Measurements from ENCODE around the gene LHX8.

DNA sequence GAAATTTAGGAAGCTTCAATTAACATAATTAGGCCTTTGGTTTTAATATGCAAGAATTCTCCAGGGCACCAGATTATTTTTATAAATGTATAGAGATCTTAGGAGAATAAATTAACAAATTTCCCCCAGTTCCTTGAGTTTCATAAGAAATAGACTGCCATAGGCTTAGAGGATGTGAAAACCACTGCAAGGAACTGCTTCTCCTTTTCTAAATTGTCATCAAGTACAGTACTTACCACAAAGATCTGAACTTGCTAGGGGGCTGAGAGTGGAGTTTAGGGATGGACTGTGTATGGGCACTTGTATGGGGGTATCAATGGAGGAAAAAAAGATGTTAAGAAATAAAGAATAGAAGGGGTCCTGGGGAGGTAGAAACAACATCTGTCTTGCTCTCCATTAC lies 31.1 kb downstream of the LHX8 start:
- TF ChIP-seq, protein P1, sequence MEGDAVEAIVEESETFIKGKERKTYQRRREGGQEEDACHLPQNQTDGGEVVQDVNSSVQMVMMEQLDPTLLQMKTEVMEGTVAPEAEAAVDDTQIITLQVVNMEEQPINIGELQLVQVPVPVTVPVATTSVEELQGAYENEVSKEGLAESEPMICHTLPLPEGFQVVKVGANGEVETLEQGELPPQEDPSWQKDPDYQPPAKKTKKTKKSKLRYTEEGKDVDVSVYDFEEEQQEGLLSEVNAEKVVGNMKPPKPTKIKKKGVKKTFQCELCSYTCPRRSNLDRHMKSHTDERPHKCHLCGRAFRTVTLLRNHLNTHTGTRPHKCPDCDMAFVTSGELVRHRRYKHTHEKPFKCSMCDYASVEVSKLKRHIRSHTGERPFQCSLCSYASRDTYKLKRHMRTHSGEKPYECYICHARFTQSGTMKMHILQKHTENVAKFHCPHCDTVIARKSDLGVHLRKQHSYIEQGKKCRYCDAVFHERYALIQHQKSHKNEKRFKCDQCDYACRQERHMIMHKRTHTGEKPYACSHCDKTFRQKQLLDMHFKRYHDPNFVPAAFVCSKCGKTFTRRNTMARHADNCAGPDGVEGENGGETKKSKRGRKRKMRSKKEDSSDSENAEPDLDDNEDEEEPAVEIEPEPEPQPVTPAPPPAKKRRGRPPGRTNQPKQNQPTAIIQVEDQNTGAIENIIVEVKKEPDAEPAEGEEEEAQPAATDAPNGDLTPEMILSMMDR (IDR thresholded peaks at IDR 0.05 in 8 of 11, conservative IDR thresholded peaks at IDR 0.05 in 3 of 11), result no peak
- TF ChIP-seq POLR2A (IDR thresholded peaks at IDR 0.05), result no peak

All from spleen (tissue), 7 donors.